ENCODE measurements around the gene ANKRD18B.
"Not testable (repeated sequence)": the region's sequence is repeated elsewhere in the genome, so short reads cannot be mapped to it uniquely, and the experiment has no call there.

Gene ANKRD18B

GRCh38 chr9:33548816-33549215 lies 24.8 kb downstream of the ANKRD18B start:
- not testable (repeated sequence) for H3K4me3 ChIP-seq (ENCODE audit: low read length); H3K9me3 ChIP-seq (ENCODE audit: control insufficient read depth, low read length); H3K4me1 ChIP-seq (ENCODE audit: control insufficient read depth, insufficient read depth, low read length); H3K9ac ChIP-seq (ENCODE audit: low read length); H3K27me3 ChIP-seq (ENCODE audit: control insufficient read depth, insufficient read depth, low read length); H3K36me3 ChIP-seq (ENCODE audit: control insufficient read depth, insufficient read depth, low read length)

GRCh38 chr9:33549418-33549817 lies 25.4 kb downstream of the ANKRD18B start:
- not testable (repeated sequence) for H3K9ac ChIP-seq (ENCODE audit: low read length); H3K36me3 ChIP-seq (ENCODE audit: control insufficient read depth, insufficient read depth, low read length); H3K4me1 ChIP-seq (ENCODE audit: control insufficient read depth, insufficient read depth, low read length); H3K4me3 ChIP-seq (ENCODE audit: low read length); H3K27me3 ChIP-seq (ENCODE audit: control insufficient read depth, insufficient read depth, low read length); H3K9me3 ChIP-seq (ENCODE audit: control insufficient read depth, low read length)

- H3K9ac ChIP-seq (ENCODE audit: low read length); H3K36me3 ChIP-seq (ENCODE audit: control insufficient read depth, insufficient read depth, low read length); H3K27me3 ChIP-seq (ENCODE audit: control insufficient read depth, insufficient read depth, low read length); H3K9me3 ChIP-seq (ENCODE audit: control insufficient read depth, low read length); H3K4me3 ChIP-seq (ENCODE audit: low read length); H3K4me1 ChIP-seq (ENCODE audit: control insufficient read depth, insufficient read depth, low read length): not testable (repeated sequence)
Observed at GRCh38 chr9:33551183-33551582, 27.1 kb downstream of the ANKRD18B start.

- not testable (repeated sequence) for H3K36me3 ChIP-seq (ENCODE audit: control insufficient read depth, insufficient read depth, low read length); H3K4me1 ChIP-seq (ENCODE audit: control insufficient read depth, insufficient read depth, low read length); H3K9me3 ChIP-seq (ENCODE audit: control insufficient read depth, low read length); H3K4me3 ChIP-seq (ENCODE audit: low read length); H3K27me3 ChIP-seq (ENCODE audit: control insufficient read depth, insufficient read depth, low read length); H3K9ac ChIP-seq (ENCODE audit: low read length)
Observed at GRCh38 chr9:33552315-33552725, 28.3 kb downstream of the ANKRD18B start.

- not testable (repeated sequence) for H3K4me1 ChIP-seq (ENCODE audit: control insufficient read depth, insufficient read depth, low read length); H3K9ac ChIP-seq (ENCODE audit: low read length); H3K27me3 ChIP-seq (ENCODE audit: control insufficient read depth, insufficient read depth, low read length); H3K9me3 ChIP-seq (ENCODE audit: control insufficient read depth, low read length); H3K36me3 ChIP-seq (ENCODE audit: control insufficient read depth, insufficient read depth, low read length); H3K4me3 ChIP-seq (ENCODE audit: low read length)
Observed at GRCh38 chr9:33560217-33560616, 36.2 kb downstream of the ANKRD18B start.

GRCh38 chr9:33562196-33562595 lies 38.1 kb downstream of the ANKRD18B start:
- not testable (repeated sequence) for H3K36me3 ChIP-seq (ENCODE audit: control insufficient read depth, insufficient read depth, low read length); H3K9ac ChIP-seq (ENCODE audit: low read length); H3K4me3 ChIP-seq (ENCODE audit: low read length); H3K9me3 ChIP-seq (ENCODE audit: control insufficient read depth, low read length); H3K4me1 ChIP-seq (ENCODE audit: control insufficient read depth, insufficient read depth, low read length); H3K27me3 ChIP-seq (ENCODE audit: control insufficient read depth, insufficient read depth, low read length)

GRCh38 chr9:33567776-33568175 lies 43.7 kb downstream of the ANKRD18B start:
- not testable (repeated sequence) for H3K9ac ChIP-seq (ENCODE audit: low read length); H3K4me3 ChIP-seq (ENCODE audit: low read length); H3K4me1 ChIP-seq (ENCODE audit: control insufficient read depth, insufficient read depth, low read length); H3K27me3 ChIP-seq (ENCODE audit: control insufficient read depth, insufficient read depth, low read length); H3K36me3 ChIP-seq (ENCODE audit: control insufficient read depth, insufficient read depth, low read length); H3K9me3 ChIP-seq (ENCODE audit: control insufficient read depth, low read length)

- H3K36me3 ChIP-seq (ENCODE audit: control insufficient read depth, insufficient read depth, low read length); H3K4me1 ChIP-seq (ENCODE audit: control insufficient read depth, insufficient read depth, low read length); H3K27me3 ChIP-seq (ENCODE audit: control insufficient read depth, insufficient read depth, low read length); H3K4me3 ChIP-seq (ENCODE audit: low read length); H3K9me3 ChIP-seq (ENCODE audit: control insufficient read depth, low read length); H3K9ac ChIP-seq (ENCODE audit: low read length): not testable (repeated sequence)
Observed at GRCh38 chr9:33577786-33578185, 53.7 kb downstream of the ANKRD18B start.

GRCh38 chr9:33579996-33580395 lies 55.9 kb downstream of the ANKRD18B start:
- not testable (repeated sequence) for H3K4me3 ChIP-seq (ENCODE audit: low read length); H3K4me1 ChIP-seq (ENCODE audit: control insufficient read depth, insufficient read depth, low read length); H3K36me3 ChIP-seq (ENCODE audit: control insufficient read depth, insufficient read depth, low read length); H3K9me3 ChIP-seq (ENCODE audit: control insufficient read depth, low read length); H3K9ac ChIP-seq (ENCODE audit: low read length); H3K27me3 ChIP-seq (ENCODE audit: control insufficient read depth, insufficient read depth, low read length)

GRCh38 chr9:33582686-33583085 lies 58.6 kb downstream of the ANKRD18B start:
- not testable (repeated sequence) for H3K4me1 ChIP-seq (ENCODE audit: control insufficient read depth, insufficient read depth, low read length); H3K36me3 ChIP-seq (ENCODE audit: control insufficient read depth, insufficient read depth, low read length); H3K27me3 ChIP-seq (ENCODE audit: control insufficient read depth, insufficient read depth, low read length); H3K9ac ChIP-seq (ENCODE audit: low read length); H3K9me3 ChIP-seq (ENCODE audit: control insufficient read depth, low read length); H3K4me3 ChIP-seq (ENCODE audit: low read length)

- H3K4me1 ChIP-seq (ENCODE audit: control insufficient read depth, insufficient read depth, low read length); H3K36me3 ChIP-seq (ENCODE audit: control insufficient read depth, insufficient read depth, low read length); H3K9me3 ChIP-seq (ENCODE audit: control insufficient read depth, low read length); H3K27me3 ChIP-seq (ENCODE audit: control insufficient read depth, insufficient read depth, low read length); H3K9ac ChIP-seq (ENCODE audit: low read length); H3K4me3 ChIP-seq (ENCODE audit: low read length): not testable (repeated sequence)
Observed at GRCh38 chr9:33586128-33586527, 62.1 kb downstream of the ANKRD18B start.

- H3K27me3 ChIP-seq (ENCODE audit: control insufficient read depth, insufficient read depth, low read length); H3K4me3 ChIP-seq (ENCODE audit: low read length); H3K36me3 ChIP-seq (ENCODE audit: control insufficient read depth, insufficient read depth, low read length); H3K9ac ChIP-seq (ENCODE audit: low read length); H3K9me3 ChIP-seq (ENCODE audit: control insufficient read depth, low read length); H3K4me1 ChIP-seq (ENCODE audit: control insufficient read depth, insufficient read depth, low read length): not testable (repeated sequence)
Observed at GRCh38 chr9:33587799-33588198, 63.7 kb downstream of the ANKRD18B start.

GRCh38 chr9:33588876-33589275 lies 64.8 kb downstream of the ANKRD18B start:
- H3K36me3 ChIP-seq (ENCODE audit: control insufficient read depth, insufficient read depth, low read length); H3K9me3 ChIP-seq (ENCODE audit: control insufficient read depth, low read length); H3K9ac ChIP-seq (ENCODE audit: low read length); H3K27me3 ChIP-seq (ENCODE audit: control insufficient read depth, insufficient read depth, low read length); H3K4me1 ChIP-seq (ENCODE audit: control insufficient read depth, insufficient read depth, low read length); H3K4me3 ChIP-seq (ENCODE audit: low read length): not testable (repeated sequence)
